HG03520 (cell line): ENCODE data around the gene SLC40A1.

ENCODE experiments used
- ATAC-seq: cut with Tn5 transposase; IDR thresholded peaks from one replicate; pipeline ENCODE4 v1.9.1; 2021; ENCODE audit warnings: mild to moderate bottlenecking, moderate library complexity; ENCODE audit not compliant: unreplicated experiment

Gene SLC40A1, protein sequence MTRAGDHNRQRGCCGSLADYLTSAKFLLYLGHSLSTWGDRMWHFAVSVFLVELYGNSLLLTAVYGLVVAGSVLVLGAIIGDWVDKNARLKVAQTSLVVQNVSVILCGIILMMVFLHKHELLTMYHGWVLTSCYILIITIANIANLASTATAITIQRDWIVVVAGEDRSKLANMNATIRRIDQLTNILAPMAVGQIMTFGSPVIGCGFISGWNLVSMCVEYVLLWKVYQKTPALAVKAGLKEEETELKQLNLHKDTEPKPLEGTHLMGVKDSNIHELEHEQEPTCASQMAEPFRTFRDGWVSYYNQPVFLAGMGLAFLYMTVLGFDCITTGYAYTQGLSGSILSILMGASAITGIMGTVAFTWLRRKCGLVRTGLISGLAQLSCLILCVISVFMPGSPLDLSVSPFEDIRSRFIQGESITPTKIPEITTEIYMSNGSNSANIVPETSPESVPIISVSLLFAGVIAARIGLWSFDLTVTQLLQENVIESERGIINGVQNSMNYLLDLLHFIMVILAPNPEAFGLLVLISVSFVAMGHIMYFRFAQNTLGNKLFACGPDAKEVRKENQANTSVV

DNA sequence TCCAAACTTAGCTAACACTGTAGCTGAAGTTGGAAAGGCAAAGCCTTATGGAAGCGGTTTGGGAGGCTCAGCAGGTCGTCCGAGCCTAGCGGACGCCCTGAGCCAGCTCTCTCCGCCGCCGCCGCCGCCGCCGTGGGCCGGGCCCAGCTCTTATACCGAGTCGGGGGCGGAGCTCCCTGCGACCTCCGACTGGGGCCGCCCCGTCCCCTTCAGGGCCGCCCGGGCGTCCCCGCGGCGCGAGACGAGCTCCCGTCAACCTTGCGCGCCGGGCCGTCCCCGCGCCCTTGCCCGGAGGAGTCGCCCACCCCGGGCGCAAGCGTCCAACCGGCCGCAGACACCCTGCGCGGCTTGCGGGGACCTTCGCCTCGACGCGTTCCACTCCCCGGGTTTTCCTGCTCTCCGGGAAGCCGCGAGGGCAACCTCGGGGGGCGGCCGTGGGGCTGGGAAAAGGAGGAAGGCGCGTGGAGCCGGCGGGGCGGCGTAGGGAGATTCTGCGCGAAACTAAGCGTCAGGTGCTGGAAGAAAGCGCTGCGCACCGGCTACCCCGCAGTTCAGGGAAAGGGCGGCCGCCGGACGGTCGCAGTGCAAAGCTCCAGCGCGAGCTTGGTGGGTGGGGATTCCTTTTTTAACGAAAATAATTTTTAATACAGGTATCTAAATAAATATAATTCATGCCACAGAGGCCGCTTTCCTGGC is at the start of gene SLC40A1:
TSS of gene SLC40A1 (minus strand) at position 129 of the 696 bp plus-strand sequence. CDS start 326 bp downstream, outside the sequence.
- ATAC-seq, result peak; percentile 48

DNA sequence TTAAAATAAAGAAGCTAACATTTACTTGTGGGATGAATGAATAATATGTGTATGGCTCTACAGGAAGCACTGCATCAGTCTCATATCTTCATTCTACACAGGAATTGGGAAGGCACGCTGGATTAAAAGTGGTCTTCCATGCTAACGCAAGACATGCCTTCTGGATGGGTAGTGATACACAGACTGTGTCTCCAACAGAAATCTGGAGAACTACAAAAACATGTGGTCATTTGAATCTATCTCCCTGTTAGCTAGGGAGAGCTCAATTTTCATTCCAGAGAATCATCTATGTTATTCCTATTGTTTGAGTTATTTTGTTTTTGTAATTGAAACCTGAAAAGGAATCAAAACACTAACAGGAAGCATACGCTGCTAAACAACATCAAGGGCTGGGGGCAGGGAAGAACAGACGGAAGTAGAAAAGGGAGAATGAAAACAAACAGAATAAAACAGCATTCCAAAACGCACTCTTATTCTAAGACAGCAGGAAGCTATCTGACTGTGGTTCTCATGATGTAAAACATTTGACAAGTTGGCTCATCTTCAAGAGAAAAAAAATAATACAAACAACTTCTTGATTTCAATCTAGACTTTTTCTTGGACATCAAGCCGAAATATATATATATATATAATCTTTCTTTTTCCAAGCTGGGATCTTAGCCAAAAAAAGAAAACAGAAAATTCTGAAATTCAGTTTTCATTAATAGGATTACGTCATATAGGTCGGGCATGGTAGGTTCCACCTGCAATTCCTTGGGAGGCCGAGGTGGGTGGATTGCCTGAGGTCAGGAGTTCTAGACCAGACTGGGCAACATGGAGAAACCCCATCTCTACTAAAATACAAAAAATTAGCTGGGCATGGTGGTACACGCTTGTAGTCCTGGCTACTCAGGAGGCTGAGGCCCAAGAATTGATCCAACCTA is 49.2 kb upstream of the SLC40A1 start:
- ATAC-seq, result no peak

DNA sequence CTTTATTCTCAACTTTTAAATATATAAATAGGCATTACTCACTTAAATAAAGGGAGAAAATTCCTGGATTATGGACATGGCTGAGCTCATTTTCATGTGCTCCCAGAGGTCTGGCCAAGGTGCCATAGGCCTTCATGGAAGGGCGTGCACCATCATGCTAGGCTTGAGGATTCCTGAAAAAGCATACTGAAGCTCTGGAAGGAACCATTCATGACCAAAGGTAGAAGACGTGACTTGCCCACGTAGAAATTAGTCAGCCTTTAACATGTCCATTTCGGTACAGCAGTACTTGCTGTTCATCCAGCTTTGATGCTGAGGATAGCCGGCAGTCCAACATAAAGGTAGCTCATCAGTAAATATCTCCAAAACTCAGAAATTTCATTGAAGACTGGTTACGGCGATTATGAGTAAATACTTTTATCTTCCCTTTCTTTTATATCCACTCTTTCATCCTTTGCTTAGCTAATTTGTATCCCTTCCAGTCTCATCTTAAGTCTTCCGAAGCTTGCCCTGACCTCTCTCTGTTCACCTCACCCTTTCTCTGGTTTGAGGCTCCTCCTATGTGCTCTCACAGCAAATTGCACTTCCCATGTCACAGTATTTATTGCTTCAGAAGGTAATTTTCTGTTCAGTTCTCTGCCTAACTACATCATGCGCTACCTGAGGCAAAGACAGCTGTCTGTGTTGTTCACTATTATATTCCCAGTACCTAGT is 48.4 kb upstream of the SLC40A1 start:
- ATAC-seq, result no peak

DNA sequence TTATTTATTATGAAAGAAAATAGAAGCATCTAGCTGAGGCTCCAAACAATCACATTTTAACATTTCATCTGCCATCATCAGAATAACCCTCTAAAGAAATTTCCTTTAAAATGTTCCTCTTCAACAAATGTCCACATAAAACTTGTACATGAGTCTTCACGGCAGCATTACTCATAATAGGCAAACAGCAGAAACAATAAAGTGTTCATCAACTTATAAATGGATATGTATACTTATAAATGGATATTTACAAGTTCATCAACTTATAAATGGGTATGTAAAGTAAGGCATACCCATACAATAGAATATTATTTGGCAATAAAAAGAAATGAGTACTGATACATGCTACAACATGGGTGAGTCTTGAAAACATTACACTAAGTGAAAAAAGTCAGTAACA is 47.2 kb upstream of the SLC40A1 start:
- ATAC-seq, result no peak

DNA sequence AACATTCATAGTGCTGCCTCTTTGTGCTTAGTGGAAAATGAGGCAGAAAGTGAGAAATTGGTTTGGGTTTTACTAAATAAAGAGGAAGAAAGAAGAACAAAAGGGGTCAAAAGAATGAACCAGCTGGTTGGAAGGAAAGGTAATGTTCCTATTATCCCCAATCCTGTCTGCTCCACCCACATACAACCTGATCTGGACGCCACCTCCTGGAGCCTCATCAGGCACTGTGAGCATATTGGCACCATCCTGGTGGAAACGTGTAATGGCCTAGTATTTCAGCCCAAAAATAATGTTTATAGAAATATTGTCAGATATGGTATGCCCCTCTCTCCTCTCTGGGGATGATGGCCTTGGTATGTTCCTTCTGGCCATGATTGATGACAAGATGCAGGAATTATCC is 45.0 kb upstream of the SLC40A1 start:
- ATAC-seq, result no peak

DNA sequence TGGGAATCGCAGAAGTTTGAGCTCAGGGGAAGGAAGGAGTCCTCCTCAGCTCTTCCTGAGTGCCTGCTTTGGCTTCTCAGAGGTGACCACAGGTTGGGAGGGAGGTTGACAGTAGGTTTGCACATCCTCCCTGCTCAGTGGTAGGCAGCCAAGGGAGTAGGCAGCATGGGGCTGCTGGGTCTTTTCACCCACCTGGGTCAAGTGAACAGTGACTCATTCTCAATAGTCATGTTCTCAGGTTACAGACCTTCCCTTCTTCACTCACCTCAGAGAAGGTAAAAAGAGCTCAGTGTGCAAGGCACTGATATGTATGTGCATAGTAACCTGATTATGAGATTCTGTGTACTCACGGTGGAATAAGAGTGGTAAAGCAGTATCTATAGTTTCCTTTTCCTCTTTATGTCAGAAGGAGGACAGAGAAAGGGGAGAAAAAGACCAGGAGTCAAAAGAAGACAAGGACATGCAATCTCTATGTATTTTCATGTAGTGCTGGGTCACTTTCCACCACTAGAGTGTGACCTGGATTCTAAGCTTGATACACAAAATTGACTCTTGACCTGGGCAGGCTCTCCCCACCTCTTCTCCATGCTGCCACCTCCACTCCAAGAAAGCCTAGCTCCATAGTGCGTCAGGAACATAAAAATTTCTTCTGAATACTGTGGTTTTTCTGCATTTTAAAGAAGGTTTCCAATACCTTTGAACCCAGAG is 44.2 kb upstream of the SLC40A1 start:
- no peak for ATAC-seq

DNA sequence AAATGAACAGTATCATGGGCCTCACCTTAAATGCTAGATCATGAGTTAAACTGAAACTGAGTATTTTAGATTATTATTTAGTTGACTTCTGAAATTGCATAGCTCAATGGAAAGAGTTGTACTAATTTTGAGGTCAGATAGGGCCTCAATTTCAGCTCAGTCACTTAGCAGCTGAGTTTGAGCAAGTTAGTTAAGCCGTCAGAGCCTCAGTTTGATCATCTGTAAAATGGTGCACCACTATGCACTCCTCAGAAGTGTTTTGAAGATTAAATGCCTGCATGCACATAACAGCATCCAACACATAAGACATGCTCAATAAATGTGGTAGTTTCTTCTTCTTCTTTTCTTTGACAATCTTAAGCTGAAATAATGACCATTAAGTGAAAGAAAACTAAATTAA is 42.5 kb upstream of the SLC40A1 start:
- ATAC-seq, result no peak

DNA sequence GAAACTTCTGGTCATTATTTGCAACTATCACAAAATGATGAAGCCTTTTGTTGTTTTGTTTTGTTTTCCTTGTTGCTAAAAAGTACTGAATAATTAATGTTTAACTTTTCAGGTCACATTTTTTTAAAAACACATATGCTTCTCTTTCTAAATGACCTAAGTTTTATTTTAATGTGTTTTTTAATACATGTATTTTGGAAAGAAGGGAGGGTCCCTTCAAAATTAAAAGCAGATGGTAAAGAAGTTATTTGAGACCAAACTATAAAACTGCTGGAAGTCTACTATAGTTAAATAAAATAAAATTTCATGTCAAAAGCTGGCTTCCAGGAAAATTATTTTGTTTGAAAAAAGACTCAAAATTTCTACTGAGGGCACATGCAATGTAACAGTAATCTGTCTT is 41.2 kb upstream of the SLC40A1 start:
- no peak for ATAC-seq

DNA sequence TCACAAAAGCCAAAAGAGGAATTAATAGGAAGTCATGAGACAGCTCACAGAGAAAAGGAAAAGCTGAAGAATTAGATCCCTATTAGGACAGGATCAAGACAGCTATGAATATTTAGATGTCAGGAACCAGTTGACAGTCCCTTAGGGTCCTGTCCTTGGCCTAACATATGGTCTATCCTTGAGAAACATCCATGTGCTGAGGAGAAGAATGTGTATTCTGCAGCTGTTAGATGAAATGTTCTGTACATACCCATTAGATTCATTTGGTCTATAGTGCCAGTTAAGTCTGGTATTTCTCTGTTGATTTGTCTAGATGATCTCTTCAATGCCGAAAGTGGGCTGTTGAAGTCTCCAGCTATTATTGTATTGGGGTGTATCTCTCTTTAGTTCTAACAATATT is 37.6 kb upstream of the SLC40A1 start:
- no peak for ATAC-seq

DNA sequence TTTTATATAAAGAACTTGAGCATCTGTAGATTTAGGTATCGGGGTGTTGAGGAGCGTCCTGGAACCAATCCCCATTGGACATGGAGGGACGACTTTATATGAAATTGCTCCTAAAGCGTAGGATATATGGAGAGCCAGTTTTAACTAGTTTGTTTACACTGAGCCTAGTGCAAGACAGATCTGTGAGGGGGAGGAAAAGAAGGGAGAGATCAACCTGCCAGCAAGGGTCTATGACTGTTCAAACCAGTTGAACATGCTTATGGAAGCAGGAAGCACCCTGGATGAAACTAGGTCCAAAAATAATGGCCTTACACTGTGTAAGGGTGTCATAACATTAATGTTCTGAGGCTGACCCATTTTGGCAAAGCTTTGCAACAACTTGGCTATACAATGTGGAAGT is 34.0 kb upstream of the SLC40A1 start:
- no peak for ATAC-seq

DNA sequence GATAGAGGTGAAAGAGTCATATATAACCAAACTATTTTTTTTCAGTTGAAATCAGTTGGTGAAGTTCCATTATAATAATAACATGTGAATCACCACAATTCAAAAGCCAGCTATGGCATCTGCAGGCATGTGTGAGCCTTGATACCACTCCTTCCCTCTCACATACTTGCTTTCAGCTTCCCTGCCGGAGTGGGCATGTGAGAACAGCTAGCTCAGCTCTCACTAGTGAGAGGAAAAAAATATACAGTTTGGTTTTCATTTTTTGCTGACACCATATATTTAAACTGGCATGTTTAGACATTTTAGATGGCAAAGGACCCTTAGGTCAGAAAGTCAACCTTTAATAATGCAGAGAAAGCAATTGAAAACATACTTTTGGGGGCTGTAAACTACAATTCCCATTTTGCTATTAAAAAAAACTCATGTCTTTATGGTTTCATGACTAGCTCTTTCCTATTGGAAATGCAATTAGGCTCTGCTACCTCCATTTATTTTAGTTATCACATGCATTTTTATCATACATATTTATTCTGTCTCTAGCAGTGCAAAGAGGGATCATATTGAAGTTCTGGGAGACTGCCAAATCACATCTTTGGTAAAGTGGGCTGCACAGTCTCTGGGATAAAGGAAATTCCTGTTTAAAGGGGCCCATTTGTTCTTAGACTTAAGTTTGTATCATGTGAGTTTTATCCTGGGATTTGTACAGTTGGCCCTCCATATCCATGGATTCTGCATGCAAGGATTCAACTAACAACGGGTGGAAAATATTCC is 33.2 kb upstream of the SLC40A1 start:
- ATAC-seq, result no peak

DNA sequence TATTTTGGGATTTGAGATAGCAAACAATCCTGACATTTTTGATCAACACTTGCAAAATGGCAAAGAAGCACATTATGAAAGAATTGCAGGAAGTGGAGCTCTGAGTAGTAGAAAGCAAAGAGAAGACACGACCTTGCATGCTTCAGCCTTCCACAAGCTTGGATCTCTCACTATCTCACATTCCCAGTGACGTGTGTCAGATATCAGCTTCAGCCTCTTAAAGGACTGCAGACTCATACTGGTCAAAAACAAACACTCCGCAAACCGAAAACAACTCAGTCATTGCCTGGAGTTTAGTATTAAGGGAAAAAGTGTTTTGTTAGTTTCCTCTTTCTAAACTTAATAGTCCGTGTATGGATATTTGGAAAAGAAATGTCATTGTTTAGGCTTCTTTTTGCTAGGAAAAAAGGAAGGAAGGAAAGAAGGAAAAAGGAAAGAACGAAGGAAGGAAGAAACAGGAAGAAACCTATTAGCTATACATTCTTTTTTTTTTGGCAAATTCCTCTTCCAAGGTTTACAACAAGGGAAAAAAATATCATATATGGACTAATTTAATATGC is 32.6 kb upstream of the SLC40A1 start:
- ATAC-seq, result no peak

DNA sequence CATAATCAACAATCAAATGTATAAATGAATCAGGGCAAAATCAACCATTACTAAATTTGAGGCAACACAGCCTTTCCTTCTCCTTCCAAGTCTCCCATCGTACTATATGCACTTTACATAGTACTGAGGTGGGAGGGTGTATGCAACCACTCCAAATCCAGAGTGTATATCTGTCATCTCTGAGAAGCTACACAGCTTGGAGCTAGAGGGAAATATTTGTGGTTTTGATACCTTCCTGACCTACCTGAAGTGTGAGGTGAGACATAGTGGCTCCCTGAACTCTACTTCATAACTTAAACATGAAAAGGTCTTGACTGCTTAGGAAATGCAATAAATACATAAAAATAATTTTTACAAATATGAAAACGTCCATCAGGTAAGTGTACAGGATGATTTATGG is 30.1 kb upstream of the SLC40A1 start:
- no peak for ATAC-seq

DNA sequence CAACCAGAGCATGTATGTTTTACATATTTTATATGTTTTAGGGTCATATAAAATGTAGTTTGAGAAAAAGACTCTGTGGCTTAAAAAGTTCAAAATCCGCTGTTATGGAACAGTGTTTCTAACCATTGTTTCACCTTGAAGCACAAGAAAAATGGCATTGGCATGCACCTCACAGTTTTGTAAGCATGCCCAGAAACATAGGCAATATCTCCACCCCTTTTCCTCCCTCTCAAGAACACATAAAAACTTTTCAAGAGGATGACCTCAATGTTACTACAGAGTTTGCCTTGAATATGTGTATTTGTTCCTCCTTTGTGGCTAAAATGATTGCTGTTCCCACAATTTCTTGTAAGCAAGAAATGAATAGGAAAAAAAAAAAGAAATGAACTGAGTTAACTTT is 29.3 kb upstream of the SLC40A1 start:
- ATAC-seq, result no peak

DNA sequence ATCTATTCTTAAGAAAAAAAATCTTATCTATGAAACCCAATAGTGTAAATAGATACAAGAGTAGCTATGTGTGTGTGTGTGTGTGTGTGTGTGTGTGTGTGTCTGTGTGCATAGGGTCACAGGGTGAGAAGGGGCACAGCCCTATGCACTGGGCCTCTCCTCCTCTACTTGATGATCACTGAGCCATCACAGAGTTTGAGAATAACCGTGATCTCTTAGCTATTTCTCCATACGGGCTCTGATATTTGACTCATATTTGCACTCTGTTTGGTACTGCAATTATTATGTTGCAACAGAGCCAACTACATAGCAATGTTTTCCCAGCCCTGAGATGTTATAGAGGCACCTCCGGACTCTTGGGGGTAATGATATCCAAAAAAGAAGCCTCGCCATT is 28.8 kb upstream of the SLC40A1 start:
- no peak for ATAC-seq

DNA sequence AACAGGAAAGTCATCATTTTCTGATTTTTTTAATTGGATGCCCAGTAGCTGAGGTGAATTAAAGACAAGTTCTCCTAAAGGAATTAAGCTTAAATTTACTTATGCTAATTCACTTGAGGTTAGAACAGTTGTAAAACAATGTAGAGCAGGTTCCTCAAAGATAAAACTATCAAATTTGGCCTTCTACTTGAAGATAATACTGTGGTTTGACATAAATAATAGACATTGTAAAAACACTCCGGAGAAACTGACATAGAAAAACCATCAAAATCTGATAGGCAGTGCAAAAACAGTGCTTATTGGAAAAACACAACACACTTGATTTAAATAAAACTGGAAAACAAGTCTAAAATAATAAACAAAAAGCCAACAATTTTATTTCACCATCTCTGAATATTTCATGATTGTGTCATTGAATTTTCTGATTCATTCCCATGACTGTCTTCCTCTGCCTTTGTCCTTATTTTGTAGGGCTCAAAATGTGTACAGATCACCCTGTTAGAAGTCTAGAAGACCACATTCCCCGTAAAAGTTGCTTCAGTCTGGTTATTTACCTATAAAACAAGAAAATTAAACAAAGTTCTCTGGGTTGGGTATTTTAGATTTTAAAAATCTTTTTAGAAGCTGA is 28.3 kb upstream of the SLC40A1 start:
- ATAC-seq, result no peak

DNA sequence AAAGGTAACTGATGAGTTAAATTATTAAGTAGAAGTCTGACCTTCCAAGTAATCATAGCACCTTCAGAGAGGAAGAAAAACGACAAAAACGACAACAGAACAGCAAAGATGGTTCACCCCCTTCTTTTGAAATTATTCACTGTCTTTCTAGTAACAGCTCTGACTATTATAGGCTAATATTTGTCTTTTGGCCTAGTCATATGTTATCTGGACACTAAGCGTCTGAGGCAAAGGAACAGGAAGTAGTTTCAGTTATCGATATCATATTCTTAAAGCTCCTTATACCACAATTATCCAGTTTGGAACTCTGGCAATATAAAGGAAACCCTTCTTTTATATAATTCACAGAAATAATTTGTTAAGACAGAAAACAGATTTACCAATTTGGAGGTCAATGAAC is 27.6 kb upstream of the SLC40A1 start:
- ATAC-seq, result no peak

DNA sequence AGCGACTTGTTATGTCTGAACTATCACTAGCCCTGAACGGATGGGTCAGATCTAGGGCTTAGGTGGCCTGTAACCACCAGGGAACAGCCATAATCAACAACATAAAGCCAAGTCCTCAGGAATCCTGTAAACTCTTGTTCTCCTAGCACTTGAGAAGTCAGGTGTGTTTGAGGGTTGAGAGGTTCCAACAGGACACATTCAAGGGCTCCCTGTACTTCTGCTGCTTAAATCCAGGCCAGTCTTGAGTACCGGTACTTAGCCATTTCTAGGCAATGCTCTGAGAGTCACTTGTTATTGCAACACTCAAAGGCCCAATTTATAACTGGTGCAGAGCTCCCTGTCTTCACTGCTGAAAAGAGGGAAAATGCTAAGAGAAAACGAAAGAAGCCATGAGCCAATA is 21.6 kb upstream of the SLC40A1 start:
- no peak for ATAC-seq
